K562 (cell line): ENCODE results near the gene AGPAT4. TPM values are rescaled to one million over a fixed set of nuclear protein-coding genes. Genes with fewer than 3 reads are reported as not detected.

Source experiments
- CUX1 ChIP-seq: fragments of 200-800 bp; sonication (Bioruptor generic); IDR thresholded peaks from 2 replicates; pipeline ENCODE4 v1.6.1; 2016; ENCODE audit warnings: missing genetic modification characterization, missing compliant biosample characterization
- FOXJ3 ChIP-seq: sonication (generic); formaldehyde crosslinking; IDR thresholded peaks from 2 replicates; pipeline ENCODE4 v1.4.0; 2020; ENCODE audit warnings: mild to moderate bottlenecking, missing genetic modification reagents
- GTF2F1 ChIP-seq: IDR thresholded peaks from 2 replicates; pipeline ENCODE4 v1.6.1; 2011; ENCODE audit warnings: low read depth, low read length, improper control_type of control experiment
- JUNB ChIP-seq: fragments of 450-650 bp; formaldehyde crosslinking; conservative IDR thresholded peaks from 2 replicates; pipeline ENCODE4 v1.4.0; 2020; ENCODE audit warnings: mild to moderate bottlenecking
- KDM2B ChIP-seq: fragments of 250-450 bp; sonication (Bioruptor Pico); IDR thresholded peaks from 2 replicates; pipeline ENCODE4 v1.8.0; 2021; ENCODE audit warnings: mild to moderate bottlenecking, moderate library complexity
- MCM5 ChIP-seq: fragments of 450-650 bp; IDR thresholded peaks from 2 replicates; pipeline ENCODE4 v1.6.1; 2016; ENCODE audit warnings: low read depth
- OTX1 ChIP-seq: fragments of 450-650 bp; formaldehyde crosslinking; IDR thresholded peaks from 2 replicates; pipeline ENCODE4 v1.4.0; 2022; ENCODE audit warnings: mild to moderate bottlenecking
- PREB ChIP-seq: sonication (generic); formaldehyde crosslinking; IDR thresholded peaks from 2 replicates; pipeline ENCODE4 v1.8.1; 2023; ENCODE audit warnings: mild to moderate bottlenecking, missing genetic modification reagents
- SMC3 ChIP-seq: conservative IDR thresholded peaks from 2 replicates; pipeline ENCODE4 v1.6.1; 2011; ENCODE audit warnings: low read depth, low read length, improper control_type of control experiment; ENCODE audit not compliant: insufficient read depth
- SRSF9 ChIP-seq: fragments of 200-400 bp; formaldehyde crosslinking; IDR thresholded peaks from 2 replicates; pipeline ENCODE4 v1.6.1; 2017; ENCODE audit warnings: low read depth, low read length, borderline replicate concordance
- STAT6 ChIP-seq: sonication (generic); formaldehyde crosslinking; IDR thresholded peaks from 2 replicates; pipeline ENCODE4 v1.8.1; 2023; ENCODE audit warnings: mild to moderate bottlenecking, missing genetic modification reagents
- U2AF2 ChIP-seq: fragments of 200-400 bp; formaldehyde crosslinking; optimal IDR thresholded peaks from 2 replicates; pipeline ENCODE3; 2017; ENCODE audit warnings: low read depth, mild to moderate bottlenecking, low read length
- ZFPM2 ChIP-seq: fragments of 250-450 bp; sonication (Bioruptor Pico); IDR thresholded peaks from 2 replicates; pipeline ENCODE4 v1.5.1; 2022; ENCODE audit warnings: mild to moderate bottlenecking
- ZNF277 ChIP-seq: fragments of 250-450 bp; sonication (Bioruptor Pico); IDR thresholded peaks from 2 replicates; pipeline ENCODE4 v1.8.0; 2022; ENCODE audit warnings: inconsistent platforms, mild to moderate bottlenecking, moderate library complexity, borderline replicate concordance
- polyA plus RNA-seq, 8 experiments: library from polyadenylated mRNA; depleted of rRNA in 4 of 8; stranded (reverse) in 5 of 8; unstranded in 3 of 8; fragments of >200 nt; fragmentation: Nextera tagmentation in 2 of 8; fragmentation: Illumina TruSeq in 1 of 8; extraction: Ambion mirVana in 2 of 8; extraction: Trizol in 1 of 8; gene quantifications; 2 replicates each; pipeline versions ENCODE4 v1.2.1 to v1.2.3, GENCODE V29; 2011 to 2014; ENCODE audit warnings: inconsistent platforms in 1 of 8, missing spikeins in 1 of 8
- total RNA-seq, 7 experiments: library from RNA; depleted of rRNA in 6 of 7; stranded (reverse); fragments of >200 nt in 6 of 7; fragmentation: Illumina TruSeq in 2 of 7; extraction: Trizol in 2 of 7; gene quantifications; 2 replicates each; pipeline versions ENCODE4 v1.2.1 to v1.2.3, GENCODE V29; 2011 to 2021; ENCODE audit warnings: low replicate concordance in 1 of 7

Gene AGPAT4
- total and polyA plus RNA-seq, 9 of the 15 experiments (the other 6 are each of a cell fraction or from before 2014, with no cell fraction given), result 2.2 to 15.0 (median 5.7) TPM

GRCh38 chr6:161139766-161140553 lies 133.9 kb downstream of the AGPAT4 start (continued):
- no peak for TF ChIP-seq FOXJ3
- TF ChIP-seq SRSF9, result no peak
- TF ChIP-seq GTF2F1, result no peak
- no peak for TF ChIP-seq CUX1 (CRISPR knock-in tag)
- TF ChIP-seq STAT6 (CRISPR knock-in tag), result no peak
- no peak for TF ChIP-seq U2AF2
- TF ChIP-seq MCM5, result no peak
- TF ChIP-seq SMC3, result 0 out of 2 replicates have a peak, but pooled peaks have one; percentile 26
- no peak for TF ChIP-seq OTX1 (CRISPR knock-in tag)
- TF ChIP-seq PREB (CRISPR knock-in tag), result no peak
- no peak for TF ChIP-seq ZFPM2 (CRISPR knock-in tag)
- TF ChIP-seq KDM2B (CRISPR knock-in tag), result no peak
- TF ChIP-seq JUNB (CRISPR knock-in tag), result no peak
- no peak for TF ChIP-seq ZNF277 (CRISPR knock-in tag)
